GM23248 (cell line): Measurements from ENCODE around the gene HEMK1. TPM values are rescaled to one million over a fixed set of nuclear protein-coding genes. Genes with fewer than 3 reads are reported as not detected.

Experiments
- DNase-seq: peaks from one replicate; pipeline ENCODE4 v3.0.0-alpha.2; 2015
- H2AFZ ChIP-seq: fragments of 200-600 bp; sonication (generic); 2 replicates; pipeline ENCODE4 v1.6.1; 2016; ENCODE audit warnings: antibody characterized with exemption
- H3F3A ChIP-seq: fragments of 200-600 bp; sonication (generic); 2 replicates; pipeline ENCODE4 v1.6.1; 2016; ENCODE audit warnings: mild to moderate bottlenecking, antibody characterized with exemption, mixed run types; ENCODE audit not compliant: insufficient read depth
- H3K27ac ChIP-seq: fragments of 200-600 bp; sonication (generic); 2 replicates; pipeline ENCODE4 v1.5.1; 2016; ENCODE audit warnings: mild to moderate bottlenecking
- H3K27me3 ChIP-seq: fragments of 200-600 bp; sonication (generic); replicated peaks from 2 replicates; pipeline ENCODE4 v1.6.1; 2016; ENCODE audit warnings: mild to moderate bottlenecking; ENCODE audit not compliant: insufficient read depth
- H3K36me3 ChIP-seq: fragments of 200-600 bp; sonication (generic); 2 replicates; pipeline ENCODE4 v1.6.1; 2016; ENCODE audit warnings: low read depth, mild to moderate bottlenecking
- H3K4me1 ChIP-seq: fragments of 200-600 bp; sonication (generic); 2 replicates; pipeline ENCODE4 v1.6.1; 2016; ENCODE audit warnings: mild to moderate bottlenecking; ENCODE audit not compliant: insufficient read depth
- H3K4me2 ChIP-seq: fragments of 200-600 bp; sonication (generic); one replicate; pipeline ENCODE4 v1.6.1; 2016; ENCODE audit warnings: mild to moderate bottlenecking; ENCODE audit not compliant: unreplicated experiment
- H3K4me3 ChIP-seq: fragments of 200-600 bp; sonication (generic); 2 replicates; pipeline ENCODE4 v1.5.1; 2016; ENCODE audit warnings: mild to moderate bottlenecking
- H3K79me2 ChIP-seq: fragments of 200-600 bp; sonication (generic); 2 replicates; pipeline ENCODE4 v1.6.1; 2016; ENCODE audit warnings: mild to moderate bottlenecking; ENCODE audit not compliant: insufficient read depth
- H3K9ac ChIP-seq: fragments of 200-600 bp; sonication (generic); 2 replicates; pipeline ENCODE4 v1.6.1; 2016; ENCODE audit warnings: mild to moderate bottlenecking
- H3K9me2 ChIP-seq: fragments of 200-600 bp; sonication (generic); 2 replicates; pipeline ENCODE4 v1.6.1; 2016; ENCODE audit warnings: mixed run types, mild to moderate bottlenecking, moderate library complexity; ENCODE audit not compliant: insufficient read depth
- H3K9me3 ChIP-seq: fragments of 200-600 bp; sonication (generic); one replicate; pipeline ENCODE4 v1.6.1; 2017; ENCODE audit warnings: low read depth
- H4K20me1 ChIP-seq: fragments of 200-600 bp; sonication (generic); 2 replicates; pipeline ENCODE4 v1.6.0; 2016; ENCODE audit not compliant: insufficient read depth
- EZH2 ChIP-seq: fragments of 200-600 bp; sonication (generic); IDR thresholded peaks from 2 replicates; pipeline ENCODE4 v1.6.1; 2018; ENCODE audit warnings: antibody characterized with exemption, mild to moderate bottlenecking; ENCODE audit not compliant: insufficient read depth, poor library complexity, severe bottlenecking
- EZH2phosphoT487 ChIP-seq: fragments of 200-600 bp; sonication (generic); IDR thresholded peaks from 2 replicates; pipeline ENCODE4 v1.6.1; 2018; ENCODE audit warnings: antibody characterized with exemption, moderate library complexity, mild to moderate bottlenecking, low read depth; ENCODE audit not compliant: insufficient read depth
- WGBS, 2 experiments: methylation state at CpG; one replicate each; pipeline ENCODE4 v1.1.6; 2015 to 2017; ENCODE audit warnings: low lambda C conversion rate in 2 of 2, low coverage in 1 of 2; ENCODE audit errors: missing lambda C conversion rate in 2 of 2; 5-methylcytosine and 5-hydroxymethylcytosine counted together
- in situ Hi-C: fragments of 300-500 bp; cut with MboI; formaldehyde crosslinking; loops from 2 replicates; pipeline ENCODE4 v1.15.0; 2020
- polyA plus RNA-seq: library from polyadenylated mRNA; unstranded; fragments of >200 nt; fragmentation: Nextera tagmentation; extraction: Ambion mirVana; gene quantifications from 2 replicates; pipeline ENCODE4 v1.2.1, GENCODE V29; 2016
- total RNA-seq: library from RNA; depleted of rRNA; stranded (reverse); fragments of >200 nt; shearing (Covaris generic); gene quantifications from 2 replicates; pipeline ENCODE4 v1.2.3, GENCODE V29; 2014

Gene HEMK1
- total and polyA plus RNA-seq, 2 experiments from 2014 or later, result 15.8 to 17.3 TPM

- peaks cover 17% of the 10 kb centered on the region for H3F3A ChIP-seq
- no peaks in the 10 kb centered on the region for H3K79me2 ChIP-seq
- no peak overlapping the region for H3K9ac ChIP-seq
- no peak overlapping the region for H3K27ac ChIP-seq
- H3K9me3 ChIP-seq, result no peaks in the 10 kb centered on the region
- no peak overlapping the region for H3K4me2 ChIP-seq
- in situ Hi-C loops, result no loop called here
- 61 to 76% methylated on average over 6 of the region's 6 CpGs for WGBS, 2 experiments
- peaks cover 19% of the 10 kb centered on the region for H3K4me1 ChIP-seq
- no peaks in the 10 kb centered on the region for H4K20me1 ChIP-seq
- H3K9me2 ChIP-seq, result no peaks in the 10 kb centered on the region
- H3K27me3 ChIP-seq, result no peaks in the 10 kb centered on the region
- H3K4me3 ChIP-seq, result no peak overlapping the region
- H2AFZ ChIP-seq, result no peak overlapping the region
- no peak for TF ChIP-seq EZH2
- TF ChIP-seq EZH2phosphoT487, result no peak
- H3K36me3 ChIP-seq, result no peaks in the 10 kb centered on the region
- DNase-seq, result no peak
These were observed 29.9 kb downstream of the HEMK1 start for GRCh38 chr3:50599115-50599715.

GRCh38 chr3:50599716-50600118 lies 30.4 kb downstream of the HEMK1 start:
- H3K9me3 ChIP-seq, result no peaks in the 10 kb centered on the region
- peak; percentile 35 for DNase-seq
- H3K27ac ChIP-seq, result no peak overlapping the region
- H3K4me3 ChIP-seq, result no peak overlapping the region
- no peak overlapping the region for H3K9ac ChIP-seq
- H3K36me3 ChIP-seq, result no peaks in the 10 kb centered on the region
- H3K4me2 ChIP-seq, result no peak overlapping the region
- no peak for TF ChIP-seq EZH2phosphoT487
- TF ChIP-seq EZH2, result no peak
- no peaks in the 10 kb centered on the region for H3K27me3 ChIP-seq
- no peaks in the 10 kb centered on the region for H4K20me1 ChIP-seq
- no peak overlapping the region for H2AFZ ChIP-seq
- H3K9me2 ChIP-seq, result no peaks in the 10 kb centered on the region
- H3K79me2 ChIP-seq, result no peaks in the 10 kb centered on the region
- peaks cover 17% of the 10 kb centered on the region for H3F3A ChIP-seq
- in situ Hi-C loops, result no loop called here
- H3K4me1 ChIP-seq, result peaks cover 19% of the 10 kb centered on the region
- WGBS, 2 experiments, result 87 to 95% methylated on average over 1 of the region's 1 CpG

DNA sequence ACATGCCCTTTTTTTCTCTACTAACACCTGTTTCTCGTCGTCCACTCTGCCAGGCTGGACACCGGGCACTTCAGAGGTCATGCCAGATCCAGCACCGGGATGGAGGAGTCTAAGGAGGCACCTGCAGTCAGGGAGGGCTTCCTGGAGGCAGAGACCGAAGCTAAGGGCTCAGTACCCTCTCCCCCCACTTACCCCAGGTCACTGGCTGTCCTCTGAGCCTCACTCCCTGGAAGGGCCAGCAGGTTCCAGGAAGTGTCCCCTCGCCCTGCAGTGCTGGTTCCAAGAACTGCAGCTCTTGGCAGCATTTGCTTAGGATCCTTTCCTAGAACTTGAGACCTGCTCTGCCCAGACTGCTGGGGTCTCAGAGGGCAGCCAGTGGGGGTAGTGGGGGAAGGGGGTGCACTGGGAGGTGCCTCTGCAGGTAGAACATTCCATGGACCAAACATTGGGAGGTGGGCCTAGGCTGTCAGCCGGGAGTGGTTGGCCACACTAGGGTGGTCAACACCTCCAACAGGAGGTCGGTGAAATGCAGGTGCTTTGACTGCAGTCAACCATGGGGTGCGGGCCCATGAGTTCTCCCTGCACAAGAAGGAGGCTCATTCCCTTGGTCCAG lies 30.9 kb downstream of the HEMK1 start:
- Histone ChIP-seq H3K4me2 (no peak overlapping the region), H2AFZ (no peak overlapping the region), H3K9me3 (no peaks in the 10 kb centered on the region), H3F3A (peaks cover 15% of the 10 kb centered on the region), H3K27me3 (no peaks in the 10 kb centered on the region), H4K20me1 (no peaks in the 10 kb centered on the region), H3K4me1 (peaks cover 19% of the 10 kb centered on the region), H3K9ac (peak overlapping the region; percentile 96), H3K27ac (peak overlapping the region; percentile 99; the same call in 1 of the 2 replicates), H3K36me3 (no peaks in the 10 kb centered on the region), H3K9me2 (no peaks in the 10 kb centered on the region), H3K79me2 (no peaks in the 10 kb centered on the region), H3K4me3 (no peak overlapping the region)
- 77 to 80% methylated on average over 9 of the region's 9 CpGs for WGBS, 2 experiments
- DNase-seq, result no peak
- in situ Hi-C loops, result no loop called here
- TF ChIP-seq EZH2phosphoT487 (no peak), EZH2 (no peak)

DNA sequence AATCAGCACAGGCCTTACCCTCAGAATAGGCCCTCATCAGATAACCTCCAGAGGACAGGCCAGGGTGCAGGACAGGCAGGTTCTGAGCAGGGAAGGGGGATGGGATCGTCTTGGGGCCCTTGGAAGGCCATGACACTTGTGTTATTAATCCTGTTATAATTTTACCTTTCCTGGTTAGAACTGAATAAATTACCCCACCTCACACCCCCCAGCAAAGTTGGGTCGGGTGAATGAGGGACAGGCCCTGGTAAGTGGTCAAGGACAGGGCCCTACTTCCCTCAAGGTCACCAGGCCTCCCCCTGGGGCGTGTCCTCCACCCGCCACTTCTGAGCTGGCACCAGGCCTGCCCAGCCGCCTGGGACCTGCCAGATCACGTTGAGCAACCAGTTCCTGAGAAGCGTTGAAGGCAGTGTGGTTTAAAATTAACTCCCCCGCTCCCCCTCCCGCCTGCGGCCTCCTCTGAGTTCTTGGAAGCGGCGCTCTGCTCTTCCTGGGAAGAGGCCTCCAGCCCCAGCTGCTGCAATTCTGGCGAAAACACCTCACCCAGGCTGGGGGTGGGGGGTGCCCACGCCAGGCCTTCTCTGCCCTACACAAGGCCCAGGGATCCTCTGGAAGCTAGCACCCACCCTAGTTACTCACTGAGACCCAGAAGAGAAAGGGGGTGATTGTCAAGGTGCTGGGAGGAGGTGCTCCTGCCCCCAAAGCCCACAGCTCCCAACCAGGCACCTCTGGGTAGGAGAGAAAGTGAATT lies 31.7 kb downstream of the HEMK1 start:
- H4K20me1 ChIP-seq, result no peaks in the 10 kb centered on the region
- peaks cover 12% of the 10 kb centered on the region for H3F3A ChIP-seq
- H3K79me2 ChIP-seq, result no peaks in the 10 kb centered on the region
- H3K27ac ChIP-seq, result peak overlapping the region; percentile 99
- WGBS, 2 experiments, result 7% methylated on average over 14 of the region's 14 CpGs
- no peaks in the 10 kb centered on the region for H3K27me3 ChIP-seq
- in situ Hi-C loops, result no loop called here
- H3K9me3 ChIP-seq, result no peaks in the 10 kb centered on the region
- peak overlapping the region; percentile 57 for H3K4me3 ChIP-seq
- no peak for TF ChIP-seq EZH2phosphoT487
- peaks cover 19% of the 10 kb centered on the region for H3K4me1 ChIP-seq
- no peaks in the 10 kb centered on the region for H3K36me3 ChIP-seq
- peak overlapping the region; percentile 94 for H3K4me2 ChIP-seq
- peak overlapping the region; percentile 76 for H2AFZ ChIP-seq
- peak; percentile 98 for DNase-seq
- H3K9me2 ChIP-seq, result no peaks in the 10 kb centered on the region
- H3K9ac ChIP-seq, result peak overlapping the region; percentile 96
